GM12872 (cell line): Measurements from ENCODE around the gene PABPN1L.

ENCODE experiments used
- CTCF ChIP-seq: IDR thresholded peaks from 3 replicates; pipeline ENCODE4 v1.5.1; 2011; ENCODE audit warnings: low read depth, mild to moderate bottlenecking, low read length, moderate library complexity; ENCODE audit not compliant: insufficient read depth

The PABPN1L gene

GRCh38 chr16:88911946-88912310 is 45.5 kb upstream of the PABPN1L start:
- no peak for TF ChIP-seq CTCF

GRCh38 chr16:88911136-88911945 is 44.9 kb upstream of the PABPN1L start:
- no peak for TF ChIP-seq CTCF

- no peak for TF ChIP-seq CTCF
These were observed 44.0 kb upstream of the PABPN1L start for GRCh38 chr16:88910284-88911135.

GRCh38 chr16:88909431-88910210 is 43.2 kb upstream of the PABPN1L start:
- no peak for TF ChIP-seq CTCF

- TF ChIP-seq CTCF, result no peak
These were observed 41.8 kb upstream of the PABPN1L start for GRCh38 chr16:88908307-88908706.

- no peak for TF ChIP-seq CTCF
These were observed 41.3 kb upstream of the PABPN1L start for GRCh38 chr16:88907768-88908167.

GRCh38 chr16:88906535-88907105 is 40.2 kb upstream of the PABPN1L start:
- TF ChIP-seq CTCF, result 0 out of 3 replicates have a peak, but pooled peaks have one; percentile 9
